ENCODE measurements around the gene RBM12. TPM values are rescaled to one million over a fixed set of nuclear protein-coding genes. Genes with fewer than 3 reads are reported as not detected.

Gene RBM12
- polyA plus RNA-seq, 12 donors: 48.7 to 122 (median 59.5) TPM; not detected in 1

- DNase-seq: no peak
Observed at GRCh38 chr20:35661053-35661452, 3.6 kb downstream of the RBM12 start.

- DNase-seq: no peak
Observed at GRCh38 chr20:35660122-35660937, 4.4 kb downstream of the RBM12 start.

GRCh38 chr20:35657271-35657670, 7.4 kb downstream of the RBM12 start:
- DNase-seq: no peak

GRCh38 chr20:35654415-35654814, 10.3 kb downstream of the RBM12 start:
- DNase-seq: no peak

GRCh38 chr20:35653893-35654292, 10.8 kb downstream of the RBM12 start:
- DNase-seq: no peak

GRCh38 chr20:35653430-35653734, 11.3 kb downstream of the RBM12 start:
- DNase-seq: no peak

GRCh38 chr20:35652641-35653429, 11.9 kb downstream of the RBM12 start:
- no peak for DNase-seq

GRCh38 chr20:35651958-35652357, 12.7 kb downstream of the RBM12 start:
- no peak for DNase-seq

GRCh38 chr20:35650632-35651031, 14.1 kb downstream of the RBM12 start:
- no peak for DNase-seq

GRCh38 chr20:35648836-35649235, 15.9 kb downstream of the RBM12 start:
- DNase-seq: no peak

- no peak for DNase-seq
Observed at GRCh38 chr20:35644806-35645205, 19.9 kb downstream of the RBM12 start.

GRCh38 chr20:35643045-35643444, 21.7 kb downstream of the RBM12 start:
- no peak for DNase-seq

- no peak for DNase-seq
Observed at GRCh38 chr20:35641743-35642142, 23.0 kb downstream of the RBM12 start.

- no peak for DNase-seq
Observed at GRCh38 chr20:35640724-35641123, 24.0 kb downstream of the RBM12 start.

GRCh38 chr20:35638751-35639150, 25.9 kb downstream of the RBM12 start:
- DNase-seq: no peak

- DNase-seq: no peak
Observed at GRCh38 chr20:35637276-35637675, 27.4 kb downstream of the RBM12 start.

GRCh38 chr20:35636095-35636494, 28.6 kb downstream of the RBM12 start:
- no peak for DNase-seq

- no peak for DNase-seq
Observed at GRCh38 chr20:35635652-35636051, 29.0 kb downstream of the RBM12 start.

- no peak for DNase-seq
Observed at GRCh38 chr20:35632539-35633115, 32.1 kb downstream of the RBM12 start.

GRCh38 chr20:35630636-35631035, 34.1 kb downstream of the RBM12 start:
- no peak for DNase-seq

GRCh38 chr20:35629427-35630145, 35.1 kb downstream of the RBM12 start:
- no peak for DNase-seq

- DNase-seq: no peak
Observed at GRCh38 chr20:35627121-35627520, 37.6 kb downstream of the RBM12 start.

Measured in muscle of arm (tissue), 12 donors.